ENCODE measurements around the gene CADM2.

CADM2 gene

GRCh38 chr3:85631070-85631469 lies 672.3 kb downstream of the CADM2 start:
- Histone ChIP-seq H3K9ac (ENCODE audit: low read length) (no peak overlapping the region), H3K4me2 (ENCODE audit: low read length, poor library complexity, severe bottlenecking) (no peak overlapping the region), H3K27me3 (ENCODE audit: control insufficient read depth in 1 of 2, insufficient read depth in 1 of 2, low read length in 2 of 2) (no peaks in the 10 kb centered on the region), H3K4ac (ENCODE audit: low read depth in 1 of 2, low read length in 2 of 2) (no peak overlapping the region), H3K4me3 (ENCODE audit: insufficient read depth in 1 of 2, low read depth in 1 of 2, low read length in 2 of 2) (no peak overlapping the region), H3K18ac (ENCODE audit: low read depth in 1 of 2, low read length in 2 of 2) (no peak overlapping the region), H3K4me1 (ENCODE audit: control insufficient read depth, insufficient read depth, low read depth, low read length) (no peaks in the 10 kb centered on the region), H2BK5ac (ENCODE audit: low read depth, low read length, poor library complexity, severe bottlenecking) (no peak overlapping the region), H4K8ac (ENCODE audit: low read length) (no peak overlapping the region), H2AFZ (ENCODE audit: low read depth, low read length) (no peak overlapping the region), H3K27ac (ENCODE audit: low read length, poor library complexity, severe bottlenecking) (no peak overlapping the region), H4K91ac (ENCODE audit: low read length) (no peak overlapping the region), H3K14ac (ENCODE audit: low read length in 2 of 2) (no peak overlapping the region), H2AK5ac (ENCODE audit: low read length, severe bottlenecking) (no peak overlapping the region), H3K9me3 (ENCODE audit: control insufficient read depth, low read length) (no peaks in the 10 kb centered on the region), H3K23ac (ENCODE audit: low read length in 2 of 2) (no peak overlapping the region), H2BK12ac (ENCODE audit: low read length in 2 of 2) (no peak overlapping the region), H2BK15ac (ENCODE audit: low read depth, poor library complexity, severe bottlenecking) (no peak overlapping the region), H2BK120ac (ENCODE audit: low read depth, low read length) (no peak overlapping the region), H3K79me1 (replicated peaks; ENCODE audit: low read length, poor library complexity, severe bottlenecking) (no peaks in the 10 kb centered on the region), H3K36me3 (ENCODE audit: control insufficient read depth in 1 of 2, insufficient read depth in 2 of 2, low read depth in 1 of 2, low read length in 2 of 2) (no peaks in the 10 kb centered on the region)
- WGBS, result 52% methylated on average over 1 of the region's 1 CpG
- DNase-seq, result no peak

GRCh38 chr3:85632921-85633320 lies 674.1 kb downstream of the CADM2 start:
- Histone ChIP-seq H3K23ac (ENCODE audit: low read length in 2 of 2) (no peak overlapping the region), H2AK5ac (ENCODE audit: low read length, severe bottlenecking) (no peak overlapping the region), H2BK15ac (ENCODE audit: low read depth, poor library complexity, severe bottlenecking) (no peak overlapping the region), H4K8ac (ENCODE audit: low read length) (no peak overlapping the region), H3K79me1 (replicated peaks; ENCODE audit: low read length, poor library complexity, severe bottlenecking) (no peaks in the 10 kb centered on the region), H2BK12ac (ENCODE audit: low read length in 2 of 2) (no peak overlapping the region), H2AFZ (ENCODE audit: low read depth, low read length) (no peak overlapping the region), H2BK120ac (ENCODE audit: low read depth, low read length) (no peak overlapping the region), H3K36me3 (ENCODE audit: control insufficient read depth in 1 of 2, insufficient read depth in 2 of 2, low read depth in 1 of 2, low read length in 2 of 2) (no peaks in the 10 kb centered on the region), H3K4me3 (ENCODE audit: insufficient read depth in 1 of 2, low read depth in 1 of 2, low read length in 2 of 2) (no peak overlapping the region), H2BK5ac (ENCODE audit: low read depth, low read length, poor library complexity, severe bottlenecking) (no peak overlapping the region), H3K4ac (ENCODE audit: low read depth in 1 of 2, low read length in 2 of 2) (no peak overlapping the region), H3K14ac (ENCODE audit: low read length in 2 of 2) (no peak overlapping the region), H3K27me3 (ENCODE audit: control insufficient read depth in 1 of 2, insufficient read depth in 1 of 2, low read length in 2 of 2) (no peaks in the 10 kb centered on the region), H3K18ac (ENCODE audit: low read depth in 1 of 2, low read length in 2 of 2) (no peak overlapping the region), H3K4me2 (ENCODE audit: low read length, poor library complexity, severe bottlenecking) (no peak overlapping the region), H3K9ac (ENCODE audit: low read length) (no peak overlapping the region), H3K9me3 (ENCODE audit: control insufficient read depth, low read length) (no peaks in the 10 kb centered on the region), H4K91ac (ENCODE audit: low read length) (no peak overlapping the region), H3K4me1 (ENCODE audit: control insufficient read depth, insufficient read depth, low read depth, low read length) (no peaks in the 10 kb centered on the region), H3K27ac (ENCODE audit: low read length, poor library complexity, severe bottlenecking) (no peak overlapping the region)
- WGBS, result 100% methylated on average over 2 of the region's 4 CpGs
- DNase-seq, result no peak

- H3K14ac ChIP-seq (ENCODE audit: low read length in 2 of 2), result no peak overlapping the region
- no peak overlapping the region for H2BK12ac ChIP-seq (ENCODE audit: low read length in 2 of 2)
- H3K36me3 ChIP-seq (ENCODE audit: control insufficient read depth in 1 of 2, insufficient read depth in 2 of 2, low read depth in 1 of 2, low read length in 2 of 2), result no peaks in the 10 kb centered on the region
- no CpG with 5 or more reads among the region's 1 CpG for WGBS
- no peak overlapping the region for H2AFZ ChIP-seq (ENCODE audit: low read depth, low read length)
- H3K4ac ChIP-seq (ENCODE audit: low read depth in 1 of 2, low read length in 2 of 2), result no peak overlapping the region
- H3K23ac ChIP-seq (ENCODE audit: low read length in 2 of 2), result no peak overlapping the region
- no peak overlapping the region for H2BK5ac ChIP-seq (ENCODE audit: low read depth, low read length, poor library complexity, severe bottlenecking)
- H4K8ac ChIP-seq (ENCODE audit: low read length), result no peak overlapping the region
- no peak overlapping the region for H2BK120ac ChIP-seq (ENCODE audit: low read depth, low read length)
- H3K4me2 ChIP-seq (ENCODE audit: low read length, poor library complexity, severe bottlenecking), result no peak overlapping the region
- H4K91ac ChIP-seq (ENCODE audit: low read length), result no peak overlapping the region
- no peak overlapping the region for H2AK5ac ChIP-seq (ENCODE audit: low read length, severe bottlenecking)
- no peak overlapping the region for H3K4me3 ChIP-seq (ENCODE audit: insufficient read depth in 1 of 2, low read depth in 1 of 2, low read length in 2 of 2)
- no peaks in the 10 kb centered on the region for H3K9me3 ChIP-seq (ENCODE audit: control insufficient read depth, low read length)
- no peak overlapping the region for H2BK15ac ChIP-seq (ENCODE audit: low read depth, poor library complexity, severe bottlenecking)
- no peaks in the 10 kb centered on the region for H3K79me1 ChIP-seq (replicated peaks; ENCODE audit: low read length, poor library complexity, severe bottlenecking)
- no peak overlapping the region for H3K27ac ChIP-seq (ENCODE audit: low read length, poor library complexity, severe bottlenecking)
- H3K18ac ChIP-seq (ENCODE audit: low read depth in 1 of 2, low read length in 2 of 2), result no peak overlapping the region
- no peak for DNase-seq
- H3K27me3 ChIP-seq (ENCODE audit: control insufficient read depth in 1 of 2, insufficient read depth in 1 of 2, low read length in 2 of 2), result no peaks in the 10 kb centered on the region
- no peak overlapping the region for H3K9ac ChIP-seq (ENCODE audit: low read length)
- H3K4me1 ChIP-seq (ENCODE audit: control insufficient read depth, insufficient read depth, low read depth, low read length), result no peaks in the 10 kb centered on the region
Observed at GRCh38 chr3:85652360-85652759, 693.6 kb downstream of the CADM2 start.

- 50% methylated on average over 1 of the region's 2 CpGs for WGBS
- Histone ChIP-seq H3K18ac (ENCODE audit: low read depth in 1 of 2, low read length in 2 of 2) (no peak overlapping the region), H3K14ac (ENCODE audit: low read length in 2 of 2) (no peak overlapping the region), H3K36me3 (ENCODE audit: control insufficient read depth in 1 of 2, insufficient read depth in 2 of 2, low read depth in 1 of 2, low read length in 2 of 2) (no peaks in the 10 kb centered on the region), H3K9ac (ENCODE audit: low read length) (no peak overlapping the region), H3K4me2 (ENCODE audit: low read length, poor library complexity, severe bottlenecking) (no peak overlapping the region), H2AFZ (ENCODE audit: low read depth, low read length) (no peak overlapping the region), H4K8ac (ENCODE audit: low read length) (no peak overlapping the region), H3K27ac (ENCODE audit: low read length, poor library complexity, severe bottlenecking) (no peak overlapping the region), H2BK12ac (ENCODE audit: low read length in 2 of 2) (no peak overlapping the region), H3K9me3 (ENCODE audit: control insufficient read depth, low read length) (no peaks in the 10 kb centered on the region), H3K23ac (ENCODE audit: low read length in 2 of 2) (no peak overlapping the region), H3K4me3 (ENCODE audit: insufficient read depth in 1 of 2, low read depth in 1 of 2, low read length in 2 of 2) (no peak overlapping the region), H4K91ac (ENCODE audit: low read length) (no peak overlapping the region), H3K4ac (ENCODE audit: low read depth in 1 of 2, low read length in 2 of 2) (no peak overlapping the region), H3K27me3 (ENCODE audit: control insufficient read depth in 1 of 2, insufficient read depth in 1 of 2, low read length in 2 of 2) (no peaks in the 10 kb centered on the region), H2BK120ac (ENCODE audit: low read depth, low read length) (no peak overlapping the region), H2BK15ac (ENCODE audit: low read depth, poor library complexity, severe bottlenecking) (no peak overlapping the region), H2AK5ac (ENCODE audit: low read length, severe bottlenecking) (no peak overlapping the region), H3K79me1 (replicated peaks; ENCODE audit: low read length, poor library complexity, severe bottlenecking) (no peaks in the 10 kb centered on the region), H3K4me1 (ENCODE audit: control insufficient read depth, insufficient read depth, low read depth, low read length) (no peaks in the 10 kb centered on the region), H2BK5ac (ENCODE audit: low read depth, low read length, poor library complexity, severe bottlenecking) (no peak overlapping the region)
- DNase-seq, result no peak
Observed at GRCh38 chr3:85660451-85660850, 701.7 kb downstream of the CADM2 start.

All from mesenchymal stem cell (in vitro differentiated cells and primary cell).